AG04450 (cell line): ENCODE results near the gene ABI3. TPM values are rescaled to one million over a fixed set of nuclear protein-coding genes. Genes with fewer than 3 reads are reported as not detected.

ENCODE experiments used
- CTCF ChIA-PET: fragments of 300-600, 350-600 bp; formaldehyde crosslinking; extraction: SDS; loops from one replicate; lab custom pipeline; 2022; ENCODE audit warnings: antibody characterized with exemption, inconsistent platforms; lab: Charles Lee
- POLR2A ChIA-PET: fragments of 350-600 bp; formaldehyde crosslinking; extraction: SDS; loops from one replicate; lab custom pipeline; 2021; ENCODE audit warnings: antibody characterized with exemption, inconsistent platforms; lab: Yijun Ruan, JAX
- DNase-seq: peaks from one replicate; pipeline ENCODE4 v3.0.0-alpha.2; 2011; ENCODE audit warnings: low read depth, low spot score
- H3K27ac ChIP-seq: one replicate; pipeline ENCODE4 v1.5.1; 2012; ENCODE audit warnings: low read depth, low read length, control low read depth
- H3K27me3 ChIP-seq: one replicate; pipeline ENCODE4 v1.6.0; 2012; ENCODE audit warnings: low read length; ENCODE audit not compliant: control insufficient read depth, insufficient read depth
- H3K4me3 ChIP-seq: 2 replicates; pipeline ENCODE4 v1.5.1; 2011; ENCODE audit warnings: mild to moderate bottlenecking, low read depth, low read length, control low read depth
- H3K9me3 ChIP-seq: 2 replicates; pipeline ENCODE4 v1.5.1; 2012; ENCODE audit warnings: low read length; ENCODE audit not compliant: control insufficient read depth, insufficient read depth
- polyA plus RNA-seq: library from polyadenylated mRNA; depleted of rRNA; stranded (reverse); fragments of >200 nt; gene quantifications from 2 replicates; pipeline ENCODE4 v1.2.3, GENCODE V29; 2011
- TF ChIP-seq, protein P1 (sequence below): IDR thresholded peaks from 2 replicates; pipeline ENCODE4 v1.5.1; 2011; ENCODE audit warnings: low read depth, low read length, control low read depth, inconsistent platforms

ABI3 gene
- polyA plus RNA-seq, 1 experiment = 0.21 TPM

DNA sequence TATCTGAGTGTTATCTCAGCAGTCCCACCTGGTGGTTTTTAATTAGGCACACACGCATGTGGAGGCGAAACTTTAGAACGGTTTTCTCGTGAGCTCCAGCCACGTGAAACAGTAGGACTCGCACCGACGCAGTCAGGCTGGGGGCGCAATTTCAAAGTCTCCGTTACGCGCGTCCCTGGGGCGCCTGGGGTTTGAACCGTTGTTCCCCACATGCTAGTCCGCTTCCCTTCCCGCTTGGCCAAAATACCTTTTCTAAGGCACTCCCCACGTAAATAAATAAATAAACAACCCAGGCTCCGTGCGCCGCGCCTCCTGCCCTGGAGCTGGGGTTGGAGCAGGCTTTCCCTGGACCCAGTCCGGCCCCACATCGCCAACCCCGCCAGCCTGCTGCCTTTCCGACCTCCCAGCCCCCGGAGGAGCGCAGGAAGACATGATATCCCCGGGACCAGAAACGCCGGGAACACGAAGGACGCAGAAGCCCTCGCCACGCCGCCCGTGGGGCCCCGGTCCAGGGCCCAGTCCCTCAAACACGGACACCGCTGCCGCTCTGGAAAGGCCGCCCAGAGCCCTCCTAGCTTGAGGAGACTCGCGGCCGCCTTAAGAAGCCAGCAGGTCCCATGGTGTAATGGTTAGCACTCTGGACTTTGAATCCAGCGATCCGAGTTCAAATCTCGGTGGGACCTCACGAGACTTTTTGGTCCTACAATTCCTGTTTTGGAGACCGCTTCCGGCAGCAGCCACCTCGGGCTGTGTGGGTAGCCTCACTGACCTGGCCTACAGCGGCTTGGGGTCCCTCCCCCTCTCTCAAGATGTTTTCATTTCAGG, 18.4 kb upstream of the ABI3 start:
- H3K27ac ChIP-seq = peak overlapping the region; percentile 98
- ChIA-PET POLR2A (interaction anchor here (0.7 to 1.3 kb wide), 3 partner anchors 45 to 68 kb away, joined by 4 read pairs; no protein-coding TSS in a partner anchor), CTCF (interaction anchor here (0.6 to 1.2 kb wide), 7 partner anchors 12 to 1805 kb away, joined by 3 to 4 read pairs (median 3); no protein-coding TSS in a partner anchor)
- H3K27me3 ChIP-seq = no peaks in the 10 kb centered on the region
- TF ChIP-seq, protein P1, sequence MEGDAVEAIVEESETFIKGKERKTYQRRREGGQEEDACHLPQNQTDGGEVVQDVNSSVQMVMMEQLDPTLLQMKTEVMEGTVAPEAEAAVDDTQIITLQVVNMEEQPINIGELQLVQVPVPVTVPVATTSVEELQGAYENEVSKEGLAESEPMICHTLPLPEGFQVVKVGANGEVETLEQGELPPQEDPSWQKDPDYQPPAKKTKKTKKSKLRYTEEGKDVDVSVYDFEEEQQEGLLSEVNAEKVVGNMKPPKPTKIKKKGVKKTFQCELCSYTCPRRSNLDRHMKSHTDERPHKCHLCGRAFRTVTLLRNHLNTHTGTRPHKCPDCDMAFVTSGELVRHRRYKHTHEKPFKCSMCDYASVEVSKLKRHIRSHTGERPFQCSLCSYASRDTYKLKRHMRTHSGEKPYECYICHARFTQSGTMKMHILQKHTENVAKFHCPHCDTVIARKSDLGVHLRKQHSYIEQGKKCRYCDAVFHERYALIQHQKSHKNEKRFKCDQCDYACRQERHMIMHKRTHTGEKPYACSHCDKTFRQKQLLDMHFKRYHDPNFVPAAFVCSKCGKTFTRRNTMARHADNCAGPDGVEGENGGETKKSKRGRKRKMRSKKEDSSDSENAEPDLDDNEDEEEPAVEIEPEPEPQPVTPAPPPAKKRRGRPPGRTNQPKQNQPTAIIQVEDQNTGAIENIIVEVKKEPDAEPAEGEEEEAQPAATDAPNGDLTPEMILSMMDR = peak; percentile 38
- DNase-seq = peak; percentile 45
- H3K9me3 ChIP-seq = no peaks in the 10 kb centered on the region; the same call in 1 of the 2 replicates
- peak overlapping the region; percentile 89 for H3K4me3 ChIP-seq

DNA sequence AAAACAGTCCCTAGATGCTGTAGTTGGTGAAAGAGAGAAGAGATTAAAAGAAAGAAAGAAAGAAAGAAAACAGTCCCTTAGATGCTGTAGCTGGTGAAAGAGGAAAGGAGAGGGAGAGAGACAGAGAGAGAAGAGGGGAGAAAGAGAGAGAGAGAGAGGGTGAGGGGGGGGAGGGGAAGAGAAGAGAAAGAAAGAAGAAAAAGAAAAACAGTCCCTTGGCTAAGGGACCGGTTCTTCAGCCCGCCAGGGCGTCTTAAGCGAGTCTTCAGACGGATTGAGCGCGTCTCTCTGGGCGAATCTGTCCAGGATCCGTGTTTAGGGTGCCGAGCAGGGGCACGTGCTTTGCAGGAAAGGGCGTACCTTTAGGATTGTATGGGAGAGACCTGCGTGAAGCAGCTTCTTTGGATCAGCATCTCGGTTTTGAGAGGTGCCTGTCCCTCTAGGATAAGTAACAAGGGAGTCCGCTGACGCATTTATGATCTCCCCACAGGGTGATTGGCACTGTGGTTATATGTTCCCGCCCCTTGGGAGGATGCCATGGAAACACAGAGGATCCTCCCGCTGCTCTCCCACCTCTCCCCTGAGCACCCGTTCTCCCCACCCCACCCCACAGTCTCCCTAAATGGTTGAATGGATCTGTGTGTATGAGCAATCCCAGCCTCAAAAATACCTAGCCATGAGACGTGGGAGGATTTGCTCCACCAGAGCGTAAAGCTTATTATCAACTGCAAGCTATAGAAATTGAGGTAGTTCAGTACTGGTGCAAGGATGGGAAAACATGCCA, 16.8 kb upstream of the ABI3 start:
- CTCF ChIA-PET = interaction anchor here (0.6 to 1.8 kb wide), 4 partner anchors 13 to 484 kb away, joined by 3 to 4 read pairs (median 4); no protein-coding TSS in a partner anchor
- POLR2A ChIA-PET = interaction anchor here (0.6 to 0.7 kb wide), 2 partner anchors 130 to 1414 kb away, joined by 4 to 11 read pairs; no protein-coding TSS in a partner anchor
- TF ChIP-seq, protein P1 = no peak
- no peaks in the 10 kb centered on the region; the same call in 1 of the 2 replicates for H3K9me3 ChIP-seq
- H3K27me3 ChIP-seq = no peaks in the 10 kb centered on the region
- H3K4me3 ChIP-seq = peak overlapping the region; percentile 89
- no peak overlapping the region for H3K27ac ChIP-seq
- no peak for DNase-seq

DNA sequence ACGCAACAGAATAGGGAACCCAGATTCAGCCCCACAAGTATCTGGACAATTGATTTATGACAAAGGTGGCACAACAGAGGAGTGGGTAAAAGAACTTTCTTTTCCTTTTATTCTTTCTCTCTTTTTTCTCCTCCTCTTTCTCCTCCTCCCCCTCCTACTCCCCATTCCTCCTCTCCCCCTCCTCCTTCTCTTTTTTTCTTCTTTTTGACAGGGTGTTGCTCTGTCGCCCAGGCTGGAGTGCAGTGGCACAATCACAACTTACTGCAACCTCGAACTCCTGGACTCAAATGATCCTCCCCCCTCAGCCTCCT, 16.3 kb upstream of the ABI3 start:
- POLR2A ChIA-PET = no interaction called here
- H3K4me3 ChIP-seq = no peak overlapping the region
- TF ChIP-seq, protein P1 = no peak
- DNase-seq = no peak
- H3K27ac ChIP-seq = no peak overlapping the region
- CTCF ChIA-PET = interaction anchor here (0.6 to 1.8 kb wide), 2 partner anchors 13 to 483 kb away, joined by 4 read pairs; no protein-coding TSS in a partner anchor
- no peaks in the 10 kb centered on the region for H3K27me3 ChIP-seq
- H3K9me3 ChIP-seq = no peaks in the 10 kb centered on the region; the same call in 1 of the 2 replicates

DNA sequence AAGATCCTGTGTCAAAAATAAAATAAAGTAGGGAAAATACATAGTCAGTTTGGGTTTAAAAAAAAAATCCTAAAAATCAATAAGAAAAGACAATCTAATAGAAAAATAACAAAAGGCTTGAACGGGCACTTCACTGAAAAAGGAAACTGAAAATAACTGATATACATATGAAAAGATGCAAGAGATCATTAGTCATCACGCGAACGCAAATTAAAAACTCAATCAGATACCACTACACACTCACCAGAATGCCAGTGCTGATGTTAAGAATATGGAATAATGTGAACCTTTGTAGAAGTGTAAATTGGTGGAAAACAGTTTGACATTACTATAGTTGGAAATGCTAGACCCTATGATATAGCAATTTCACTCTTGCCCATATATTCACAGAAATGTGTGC, 14.8 kb upstream of the ABI3 start:
- Histone ChIP-seq H3K27ac (no peak overlapping the region), H3K27me3 (no peaks in the 10 kb centered on the region), H3K9me3 (no peaks in the 10 kb centered on the region; the same call in 1 of the 2 replicates), H3K4me3 (no peak overlapping the region)
- no peak for DNase-seq
- ChIA-PET POLR2A (no interaction called here), CTCF (no interaction called here)
- TF ChIP-seq, protein P1 = no peak
